ENCODE data around the gene IZUMO1. TPM values are rescaled to one million over a fixed set of nuclear protein-coding genes. Genes with fewer than 3 reads are reported as not detected.
"Not testable (repeated sequence)": the region's sequence is repeated elsewhere in the genome, so short reads cannot be mapped to it uniquely, and the experiment has no call there.

The IZUMO1 gene
- not detected for total RNA-seq
- not detected for polyA plus RNA-seq

- H3K9me3 Mint-ChIP-seq: peaks cover 0 to 2% (median 0%) of the 10 kb centered on the region in 7 donors
- Histone ChIP-seq H3K4me1 (ENCODE audit: control insufficient read depth, insufficient read depth, low read length, poor library complexity, severe bottlenecking) (peaks cover 7% of the 10 kb centered on the region), H3K36me3 (ENCODE audit: control insufficient read depth, insufficient read depth, low read length) (no peaks in the 10 kb centered on the region), H3K4me3 (ENCODE audit: low read depth, low read length) (no peak within 1 kb of the TSS), H3K9me3 (ENCODE audit: control insufficient read depth in 2 of 2, low read length in 2 of 2) (peaks cover 0 to 5% of the 10 kb centered on the region in 2 experiments), H3K27me3 (ENCODE audit: control insufficient read depth, insufficient read depth, low read length) (no peaks in the 10 kb centered on the region), H3K27ac (ENCODE audit: insufficient read depth, low read length, poor library complexity, severe bottlenecking) (no peak within 1 kb of the TSS)
- H3K27ac Mint-ChIP-seq: no peak within 1 kb of the TSS
- peaks cover 4% of the 10 kb centered on the region for H3K36me3 Mint-ChIP-seq
- peak; percentile 68 to 69 for ATAC-seq (ENCODE audit: low read depth in 2 of 2)
- H3K27me3 Mint-ChIP-seq: peaks cover 43% of the 10 kb centered on the region
- peak; percentile 19 to 77 (median 50) for DNase-seq
- peak within 1 kb of the TSS in 3 of 4 donors; percentile 2 to 71 (median 48) for H3K4me3 Mint-ChIP-seq
- H3K4me1 Mint-ChIP-seq: peaks cover 0 to 25% (median 3%) of the 10 kb centered on the region in 4 donors
Measured at GRCh38 chr19:48746738-48747575, at the start of gene IZUMO1. Gene IZUMO1, minus strand, starts transcription at chr19:48746909. Its CDS starts 1,050 bp downstream, at chr19:48745859.

DNA sequence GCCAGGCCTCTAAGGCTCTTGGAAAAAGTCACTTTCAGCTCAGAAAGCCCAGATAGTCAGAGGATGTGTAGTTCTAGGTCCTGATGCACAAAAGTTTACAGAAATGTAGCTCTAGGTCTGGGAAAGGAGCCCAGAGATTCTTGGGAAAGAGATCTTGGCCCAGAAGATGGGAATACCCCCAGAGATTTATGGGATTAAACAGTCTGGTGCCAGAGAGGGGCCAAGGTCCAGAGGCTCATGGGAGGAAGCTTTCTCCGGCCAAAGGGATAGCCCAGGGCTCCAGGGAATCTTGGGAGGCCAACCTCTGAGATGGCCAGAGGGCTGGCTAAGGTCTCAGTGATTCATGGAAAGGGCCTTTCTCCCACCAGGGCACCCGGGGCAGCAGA lies 49.0 kb upstream of the IZUMO1 start:
- H3K36me3 Mint-ChIP-seq: no peaks in the 10 kb centered on the region
- peaks cover 6% of the 10 kb centered on the region for H3K4me1 ChIP-seq (ENCODE audit: control insufficient read depth, insufficient read depth, low read length, poor library complexity, severe bottlenecking)
- H3K36me3 ChIP-seq (ENCODE audit: control insufficient read depth, insufficient read depth, low read length): no peaks in the 10 kb centered on the region
- H3K4me3 ChIP-seq (ENCODE audit: low read depth, low read length): peak overlapping the region; percentile 82
- ATAC-seq (ENCODE audit: low read depth in 2 of 2): no peak
- peaks cover 6 to 10% (median 8%) of the 10 kb centered on the region in 4 donors for H3K4me1 Mint-ChIP-seq
- H3K4me3 Mint-ChIP-seq: peak overlapping the region; percentile 86 to 97 (median 94)
- H3K27me3 ChIP-seq (ENCODE audit: control insufficient read depth, insufficient read depth, low read length): no peaks in the 10 kb centered on the region
- no peak for DNase-seq
- peak overlapping the region in 2 of 3 donors; percentile 86 to 90 for H3K27ac Mint-ChIP-seq
- peak overlapping the region; percentile 72 for H3K27ac ChIP-seq (ENCODE audit: insufficient read depth, low read length, poor library complexity, severe bottlenecking)
- H3K9me3 ChIP-seq (ENCODE audit: control insufficient read depth in 2 of 2, low read length in 2 of 2): no peaks in the 10 kb centered on the region
- no peaks in the 10 kb centered on the region for H3K27me3 Mint-ChIP-seq
- no peaks in the 10 kb centered on the region for H3K9me3 Mint-ChIP-seq

- ATAC-seq (ENCODE audit: low read depth in 2 of 2) (peak; percentile 99 to 100), DNase-seq (peak; percentile 78 to 93 (median 86))
- no peaks in the 10 kb centered on the region for H3K36me3 Mint-ChIP-seq
- no peaks in the 10 kb centered on the region for H3K27me3 Mint-ChIP-seq
- H3K9me3 Mint-ChIP-seq: no peaks in the 10 kb centered on the region
- peaks cover 6% of the 10 kb centered on the region for H3K4me1 ChIP-seq (ENCODE audit: control insufficient read depth, insufficient read depth, low read length, poor library complexity, severe bottlenecking)
- H3K4me1 Mint-ChIP-seq: peaks cover 6 to 10% (median 8%) of the 10 kb centered on the region in 4 donors
- no peaks in the 10 kb centered on the region for H3K9me3 ChIP-seq (ENCODE audit: control insufficient read depth in 2 of 2, low read length in 2 of 2)
- no peaks in the 10 kb centered on the region for H3K27me3 ChIP-seq (ENCODE audit: control insufficient read depth, insufficient read depth, low read length)
- peak overlapping the region; percentile 82 for H3K4me3 ChIP-seq (ENCODE audit: low read depth, low read length)
- peak overlapping the region; percentile 72 for H3K27ac ChIP-seq (ENCODE audit: insufficient read depth, low read length, poor library complexity, severe bottlenecking)
- peak overlapping the region; percentile 86 to 97 (median 94) for H3K4me3 Mint-ChIP-seq
- no peaks in the 10 kb centered on the region for H3K36me3 ChIP-seq (ENCODE audit: control insufficient read depth, insufficient read depth, low read length)
- peak overlapping the region in 2 of 3 donors; percentile 86 to 90 for H3K27ac Mint-ChIP-seq
Measured at GRCh38 chr19:48795055-48795684, 48.5 kb upstream of the IZUMO1 start.

DNA sequence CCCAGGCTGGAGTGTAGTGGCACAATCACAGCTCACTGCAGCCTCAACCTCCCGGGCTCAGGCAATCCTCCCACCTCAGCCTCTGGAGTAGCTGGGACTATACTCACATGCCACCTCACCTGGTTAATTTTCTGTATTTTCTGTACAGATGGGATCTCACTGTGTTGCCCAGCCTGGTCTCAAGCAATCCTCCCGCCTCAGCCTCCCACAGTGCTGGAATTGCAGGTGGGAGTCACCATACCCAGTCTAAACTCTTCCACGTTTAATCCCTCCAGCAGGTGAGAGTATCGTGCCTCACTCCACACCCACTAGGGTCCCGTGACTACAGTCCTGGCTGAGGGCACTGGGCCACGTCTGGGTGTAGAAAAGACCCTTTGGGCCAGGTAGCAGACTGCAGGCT lies 47.6 kb upstream of the IZUMO1 start:
- no peak for ATAC-seq (ENCODE audit: low read depth in 2 of 2)
- no peaks in the 10 kb centered on the region for H3K36me3 Mint-ChIP-seq
- Histone ChIP-seq H3K4me1 (ENCODE audit: control insufficient read depth, insufficient read depth, low read length, poor library complexity, severe bottlenecking) (peaks cover 6% of the 10 kb centered on the region), H3K4me3 (ENCODE audit: low read depth, low read length) (no peak overlapping the region), H3K36me3 (ENCODE audit: control insufficient read depth, insufficient read depth, low read length) (no peaks in the 10 kb centered on the region), H3K27ac (ENCODE audit: insufficient read depth, low read length, poor library complexity, severe bottlenecking) (no peak overlapping the region), H3K9me3 (ENCODE audit: control insufficient read depth in 2 of 2, low read length in 2 of 2) (no peaks in the 10 kb centered on the region), H3K27me3 (ENCODE audit: control insufficient read depth, insufficient read depth, low read length) (no peaks in the 10 kb centered on the region)
- peak overlapping the region in 1 of 3 donors; percentile 90 for H3K27ac Mint-ChIP-seq
- DNase-seq: no peak
- H3K9me3 Mint-ChIP-seq: no peaks in the 10 kb centered on the region
- peaks cover 6 to 10% (median 8%) of the 10 kb centered on the region in 4 donors for H3K4me1 Mint-ChIP-seq
- no peaks in the 10 kb centered on the region for H3K27me3 Mint-ChIP-seq
- H3K4me3 Mint-ChIP-seq: peak overlapping the region in 3 of 4 donors; percentile 40 to 97 (median 95)

GRCh38 chr19:48793271-48793670 lies 46.6 kb upstream of the IZUMO1 start:
- no peak for DNase-seq
- H3K4me1 ChIP-seq (ENCODE audit: control insufficient read depth, insufficient read depth, low read length, poor library complexity, severe bottlenecking): peaks cover 6% of the 10 kb centered on the region
- ATAC-seq (ENCODE audit: low read depth in 2 of 2): no peak
- H3K4me3 ChIP-seq (ENCODE audit: low read depth, low read length): no peak overlapping the region
- H3K4me1 Mint-ChIP-seq: peaks cover 6 to 10% (median 8%) of the 10 kb centered on the region in 4 donors
- H3K9me3 Mint-ChIP-seq: no peaks in the 10 kb centered on the region
- H3K36me3 ChIP-seq (ENCODE audit: control insufficient read depth, insufficient read depth, low read length): no peaks in the 10 kb centered on the region
- no peaks in the 10 kb centered on the region for H3K27me3 Mint-ChIP-seq
- no peak overlapping the region for H3K27ac ChIP-seq (ENCODE audit: insufficient read depth, low read length, poor library complexity, severe bottlenecking)
- H3K27me3 ChIP-seq (ENCODE audit: control insufficient read depth, insufficient read depth, low read length): no peaks in the 10 kb centered on the region
- peak overlapping the region in 1 of 4 donors; percentile 26 for H3K4me3 Mint-ChIP-seq
- H3K27ac Mint-ChIP-seq: no peak overlapping the region
- no peaks in the 10 kb centered on the region for H3K9me3 ChIP-seq (ENCODE audit: control insufficient read depth in 2 of 2, low read length in 2 of 2)
- H3K36me3 Mint-ChIP-seq: no peaks in the 10 kb centered on the region

GRCh38 chr19:48787331-48787730 lies 40.6 kb upstream of the IZUMO1 start:
- H3K4me1 Mint-ChIP-seq; DNase-seq; H3K27ac ChIP-seq (ENCODE audit: insufficient read depth, low read length, poor library complexity, severe bottlenecking); H3K27me3 ChIP-seq (ENCODE audit: control insufficient read depth, insufficient read depth, low read length); H3K4me3 Mint-ChIP-seq; H3K36me3 ChIP-seq (ENCODE audit: control insufficient read depth, insufficient read depth, low read length); H3K36me3 Mint-ChIP-seq; ATAC-seq (ENCODE audit: low read depth in 2 of 2); H3K9me3 ChIP-seq (ENCODE audit: control insufficient read depth in 2 of 2, low read length in 2 of 2); H3K4me3 ChIP-seq (ENCODE audit: low read depth, low read length); H3K4me1 ChIP-seq (ENCODE audit: control insufficient read depth, insufficient read depth, low read length, poor library complexity, severe bottlenecking); H3K27me3 Mint-ChIP-seq; H3K9me3 Mint-ChIP-seq: not testable (repeated sequence)
- H3K27ac Mint-ChIP-seq: peak overlapping the region in 1 of 3 donors; percentile 77

DNA sequence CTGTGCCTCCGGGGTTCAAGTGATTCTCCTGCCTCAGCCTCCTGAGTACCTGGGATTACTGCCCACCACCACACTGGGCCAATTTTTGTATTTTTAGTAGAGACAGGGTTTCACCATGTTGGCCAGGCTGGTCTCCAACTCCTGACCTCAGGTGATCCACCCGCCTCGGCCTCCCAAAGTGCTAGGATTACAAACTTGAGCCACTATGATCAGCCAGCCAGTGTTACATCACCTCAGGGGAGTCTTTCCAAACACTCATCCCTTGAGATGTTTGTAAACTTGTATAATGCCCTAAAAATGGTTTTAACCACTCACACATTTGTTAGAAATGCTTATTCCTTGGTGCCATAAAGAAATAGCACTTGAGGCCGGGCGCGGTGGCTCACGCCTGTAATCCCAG lies 39.7 kb upstream of the IZUMO1 start:
- H3K36me3 ChIP-seq (ENCODE audit: control insufficient read depth, insufficient read depth, low read length); DNase-seq; H3K27ac Mint-ChIP-seq; H3K27ac ChIP-seq (ENCODE audit: insufficient read depth, low read length, poor library complexity, severe bottlenecking); H3K4me3 Mint-ChIP-seq; H3K4me3 ChIP-seq (ENCODE audit: low read depth, low read length); H3K27me3 Mint-ChIP-seq; H3K9me3 ChIP-seq (ENCODE audit: control insufficient read depth in 2 of 2, low read length in 2 of 2); H3K4me1 ChIP-seq (ENCODE audit: control insufficient read depth, insufficient read depth, low read length, poor library complexity, severe bottlenecking); ATAC-seq (ENCODE audit: low read depth in 2 of 2); H3K9me3 Mint-ChIP-seq; H3K4me1 Mint-ChIP-seq; H3K27me3 ChIP-seq (ENCODE audit: control insufficient read depth, insufficient read depth, low read length); H3K36me3 Mint-ChIP-seq: not testable (repeated sequence)
